Keratinocyte (primary cell): Measurements from ENCODE around the gene IGSF23. TPM values are rescaled to one million over a fixed set of nuclear protein-coding genes. Genes with fewer than 3 reads are reported as not detected.
"Not testable (repeated sequence)": the region's sequence is repeated elsewhere in the genome, so short reads cannot be mapped to it uniquely, and the experiment has no call there.

Experiments
- DNase-seq: peaks from one replicate; pipeline ENCODE4 v3.0.0-alpha.2; 2011; ENCODE audit warnings: low read depth, missing footprints, low spot score
- FAIRE-seq: peaks from 2 replicates; lab custom pipeline; 2011; peaks lifted over from hg19 to GRCh38; lab: Jason Lieb, UNC
- H2AFZ ChIP-seq: 2 replicates; pipeline ENCODE4 v1.6.0; 2012; ENCODE audit warnings: low read length, control low read depth, inconsistent platforms; ENCODE audit not compliant: control insufficient read depth
- H3K27ac ChIP-seq: 2 replicates; pipeline ENCODE4 v1.5.1; 2011; ENCODE audit warnings: low read length; ENCODE audit not compliant: control insufficient read depth, insufficient read depth
- H3K27me3 ChIP-seq: 3 replicates; pipeline ENCODE4 v1.6.0; 2011; ENCODE audit warnings: low read length; ENCODE audit not compliant: control insufficient read depth, insufficient read depth; ENCODE audit errors: extremely low read depth
- H3K36me3 ChIP-seq, 2 experiments: 2 replicates in 1 of 2; 3 replicates in 1 of 2; pipeline ENCODE4 v1.5.1; 2011; ENCODE audit warnings: low read length in 2 of 2, mild to moderate bottlenecking in 1 of 2; ENCODE audit not compliant: control insufficient read depth in 2 of 2, insufficient read depth in 2 of 2; ENCODE audit errors: extremely low read depth in 1 of 2
- H3K4me1 ChIP-seq: 3 replicates; pipeline ENCODE4 v1.5.1; 2011; ENCODE audit warnings: low read length; ENCODE audit not compliant: control insufficient read depth, insufficient read depth; ENCODE audit errors: extremely low read depth
- H3K4me2 ChIP-seq: 3 replicates; pipeline ENCODE4 v1.6.0; 2011; ENCODE audit warnings: low read depth, low read length; ENCODE audit not compliant: control insufficient read depth, insufficient read depth; ENCODE audit errors: extremely low read depth
- H3K4me3 ChIP-seq, 3 experiments: fragments of 200-600 bp in 1 of 3; sonication (generic) in 1 of 3; 2 replicates in 2 of 3; 3 replicates in 1 of 3; pipeline ENCODE4 v1.5.1; 2011 to 2016; ENCODE audit warnings: low read length in 3 of 3, mild to moderate bottlenecking in 3 of 3, control low read depth in 2 of 3, inconsistent platforms in 1 of 3, low read depth in 1 of 3, mixed read lengths in 1 of 3, mixed run types in 1 of 3, moderate library complexity in 1 of 3; ENCODE audit not compliant: control insufficient read depth in 2 of 3, insufficient read depth in 2 of 3; ENCODE audit errors: extremely low read depth in 1 of 3
- H3K79me2 ChIP-seq: 2 replicates; pipeline ENCODE4 v1.6.0; 2012; ENCODE audit warnings: low read length; ENCODE audit not compliant: control insufficient read depth, insufficient read depth
- H3K9ac ChIP-seq: 3 replicates; pipeline ENCODE4 v1.6.0; 2011; ENCODE audit warnings: low read length; ENCODE audit not compliant: control insufficient read depth, insufficient read depth; ENCODE audit errors: extremely low read depth
- H3K9me1 ChIP-seq: 3 replicates; pipeline ENCODE4 v1.6.0; 2011; ENCODE audit warnings: low read length; ENCODE audit not compliant: control insufficient read depth, insufficient read depth; ENCODE audit errors: extremely low read depth
- H3K9me3 ChIP-seq: 2 replicates; pipeline ENCODE4 v1.5.1; 2012; ENCODE audit warnings: low read depth, low read length; ENCODE audit not compliant: control insufficient read depth
- H4K20me1 ChIP-seq: 3 replicates; pipeline ENCODE4 v1.6.0; 2011; ENCODE audit warnings: low read length; ENCODE audit not compliant: control insufficient read depth, insufficient read depth; ENCODE audit errors: extremely low read depth
- CTCF ChIP-seq, 3 experiments: IDR thresholded peaks in 1 of 3; conservative IDR thresholded peaks in 1 of 3; optimal IDR thresholded peaks in 1 of 3; 2 replicates in 2 of 3; 3 replicates in 1 of 3; pipeline versions ENCODE3 to v1.5.1; 2011; ENCODE audit warnings: low read length in 3 of 3, mild to moderate bottlenecking in 3 of 3, moderate library complexity in 2 of 3, control low read depth in 1 of 3, inconsistent platforms in 1 of 3; ENCODE audit not compliant: insufficient read depth in 2 of 3; ENCODE audit errors: extremely low read depth in 1 of 3
- EZH2 ChIP-seq: IDR thresholded peaks from one replicate; pipeline ENCODE4 v1.6.1; 2012; ENCODE audit warnings: inconsistent platforms, mild to moderate bottlenecking, low read length, moderate library complexity
- dilution Hi-C: fragments of 300-500 bp; cut with MboI; formaldehyde crosslinking; loops from one replicate; pipeline ENCODE4 v1.7.0; 2020; ENCODE audit warnings: low sequenced_read_pairs; ENCODE audit not compliant: extremely low pct_ligation_motif_present
- polyA plus RNA-seq, 5 experiments: library from polyadenylated mRNA; depleted of rRNA in 3 of 5; stranded (reverse) in 3 of 5; stranded (forward) in 1 of 5; unstranded in 1 of 5; fragments of >200 nt; gene quantifications; 1 replicate in 1 of 5; 2 replicates in 3 of 5; 3 replicates in 1 of 5; pipeline versions ENCODE4 v1.2.1 to v1.2.3, GENCODE V29; 2011 to 2012; ENCODE audit warnings: missing spikeins in 2 of 5, low read depth in 1 of 5, low replicate concordance in 1 of 5

IGSF23 gene
- polyA plus RNA-seq, 1 donor (not counting 4 experiments of a cell fraction or from before 2014, with no cell fraction given) = 0.07 TPM

- peaks cover 11% of the 10 kb centered on the region for H3K4me1 ChIP-seq
- no peaks in the 10 kb centered on the region for H3K27me3 ChIP-seq
- no peak overlapping the region for H3K4me2 ChIP-seq
- no peaks in the 10 kb centered on the region for H3K79me2 ChIP-seq
- no peak for DNase-seq
- H3K4me3 ChIP-seq = no peak overlapping the region
- no peak for FAIRE-seq
- TF ChIP-seq EZH2 (no peak), CTCF (optimal IDR thresholded peaks at IDR 0.05 in 1 of 3, IDR thresholded peaks at IDR 0.05 in 1 of 3, conservative IDR thresholded peaks at IDR 0.05 in 1 of 3; ENCODE audit: extremely low read depth in 1 of 3, insufficient read depth in 2 of 3, low read length in 3 of 3) (no peak)
- H3K36me3 ChIP-seq = peaks cover 0 to 5% of the 10 kb centered on the region in 2 experiments
- H3K9me3 ChIP-seq = no peaks in the 10 kb centered on the region
- H4K20me1 ChIP-seq = no peaks in the 10 kb centered on the region
- dilution Hi-C loops = no loop called here
- no peaks in the 10 kb centered on the region for H3K9me1 ChIP-seq
- H3K9ac ChIP-seq = no peak overlapping the region
- H3K27ac ChIP-seq = no peak overlapping the region
- H2AFZ ChIP-seq = no peak overlapping the region
Observed at GRCh38 chr19:44682807-44683206, 69.4 kb downstream of the IGSF23 start.

DNA sequence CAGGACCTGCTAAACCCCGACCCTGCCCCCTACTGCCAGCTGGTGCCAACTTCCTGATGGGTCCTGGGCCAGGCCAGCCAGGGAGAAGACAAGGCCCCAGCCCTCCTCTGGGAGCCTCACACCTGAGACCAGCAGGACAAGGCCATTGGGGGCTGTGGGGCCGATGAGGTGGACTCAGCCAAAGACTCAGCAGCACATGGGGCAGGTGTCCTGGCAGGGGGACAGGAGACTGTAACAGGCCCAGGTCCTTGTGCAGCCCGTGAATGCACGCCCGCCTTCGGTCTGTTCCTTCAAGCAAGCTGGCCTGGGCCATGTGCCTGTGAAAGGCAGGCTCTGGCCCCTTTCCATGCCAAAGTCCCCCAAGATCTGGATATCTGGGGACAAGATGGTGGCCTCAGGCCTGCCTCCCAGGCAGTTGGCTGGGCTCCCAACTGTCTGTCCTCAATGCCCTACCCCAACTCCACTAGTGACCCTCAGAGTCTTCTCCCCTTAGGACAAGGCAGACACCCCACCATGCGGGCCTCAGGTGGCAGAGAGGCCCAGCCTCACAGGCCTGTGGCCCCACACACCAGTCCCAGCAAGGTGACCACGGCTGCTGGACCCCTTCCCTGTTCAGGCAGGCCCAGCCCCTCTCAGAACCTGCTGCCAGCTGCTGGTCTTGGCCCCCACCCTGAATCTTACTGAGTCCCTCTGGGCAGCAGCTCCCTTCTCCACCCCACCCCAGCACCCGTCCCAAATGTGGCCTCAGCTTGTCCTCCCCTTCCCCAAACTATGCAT is 70.3 kb downstream of the IGSF23 start:
- no peak for FAIRE-seq
- Histone ChIP-seq H3K27ac (no peak overlapping the region), H3K9ac (no peak overlapping the region), H3K79me2 (no peaks in the 10 kb centered on the region), H3K9me1 (no peaks in the 10 kb centered on the region), H3K27me3 (no peaks in the 10 kb centered on the region), H2AFZ (no peak overlapping the region), H3K4me1 (peaks cover 11% of the 10 kb centered on the region), H3K4me2 (no peak overlapping the region), H3K4me3 (no peak overlapping the region), H3K9me3 (no peaks in the 10 kb centered on the region), H4K20me1 (no peaks in the 10 kb centered on the region), H3K36me3 (peaks cover 0 to 3% of the 10 kb centered on the region in 2 experiments)
- no peak for DNase-seq
- dilution Hi-C loops = no loop called here
- TF ChIP-seq EZH2 (no peak), CTCF (optimal IDR thresholded peaks at IDR 0.05 in 1 of 3, IDR thresholded peaks at IDR 0.05 in 1 of 3, conservative IDR thresholded peaks at IDR 0.05 in 1 of 3; ENCODE audit: extremely low read depth in 1 of 3, insufficient read depth in 2 of 3, low read length in 3 of 3) (no peak)

GRCh38 chr19:44684396-44684795 is 71.0 kb downstream of the IGSF23 start:
- dilution Hi-C loops, FAIRE-seq, DNase-seq, H3K27me3 ChIP-seq, H3K9me1 ChIP-seq, H4K20me1 ChIP-seq, H3K36me3 ChIP-seq, H3K4me2 ChIP-seq, H3K79me2 ChIP-seq, H3K4me3 ChIP-seq, H3K27ac ChIP-seq, H2AFZ ChIP-seq, H3K9me3 ChIP-seq, H3K9ac ChIP-seq: not testable (repeated sequence)
- peaks cover 11% of the 10 kb centered on the region for H3K4me1 ChIP-seq
